Spleen (tissue), 7 donors: Measurements from ENCODE around the gene CDX1.

ENCODE experiments used
- POLR2A ChIP-seq, 3 donors: fragments of 450-650 bp; IDR thresholded peaks; one replicate each; pipeline ENCODE4 v1.5.1; 2017; ENCODE audit warnings: antibody characterized with exemption in 3 of 3, mild to moderate bottlenecking in 1 of 3
- POLR2AphosphoS5 ChIP-seq, 3 donors: sonication (generic); formaldehyde crosslinking; IDR thresholded peaks; one replicate each; pipeline ENCODE4 v1.5.1; 2017; ENCODE audit warnings: antibody characterized with exemption in 3 of 3
- TF ChIP-seq, protein P1 (sequence below), 11 experiments: fragments of 200-600 bp in 7 of 11; fragments of 450-650 bp in 4 of 11; sonication (generic) in 4 of 11; IDR thresholded peaks in 8 of 11; conservative IDR thresholded peaks in 3 of 11; 1 replicate in 7 of 11; 2 replicates in 4 of 11; pipeline versions ENCODE4 v1.4.0 to v1.8.0; 2016 to 2021; ENCODE audit warnings: antibody characterized with exemption in 11 of 11, inconsistent platforms in 4 of 11, mild to moderate bottlenecking in 1 of 11
- donor health status: DM: no; HTN: no; CAD: no; lungs with moderate emphysema.
- donor health status: DM: no; HTN: no; CAD: no.
- donor health status: DM: no; HTN: no; CAD: no.

DNA sequence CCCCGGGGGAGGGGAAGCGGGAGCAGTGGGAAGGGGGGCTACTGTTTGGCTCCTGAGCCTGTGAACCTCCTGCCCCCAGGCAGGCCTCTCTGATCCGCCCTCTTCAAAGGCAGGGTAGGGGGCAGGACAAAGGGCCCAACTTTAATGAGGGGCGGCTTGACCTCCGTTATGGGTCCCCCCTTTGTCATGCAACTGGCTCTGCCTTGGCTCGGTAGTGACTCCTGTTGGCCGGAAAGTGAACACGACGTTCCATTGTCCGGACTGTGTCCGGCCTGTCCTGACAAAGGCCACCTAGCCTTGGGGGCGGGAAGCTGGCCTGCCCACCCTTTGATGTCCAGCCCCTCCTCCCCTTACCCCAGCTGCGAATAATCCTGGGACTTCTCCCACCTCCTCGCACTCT is 1.3 kb downstream of the CDX1 start:
- no peak for TF ChIP-seq POLR2AphosphoS5 (IDR thresholded peaks at IDR 0.05)
- TF ChIP-seq, protein P1, sequence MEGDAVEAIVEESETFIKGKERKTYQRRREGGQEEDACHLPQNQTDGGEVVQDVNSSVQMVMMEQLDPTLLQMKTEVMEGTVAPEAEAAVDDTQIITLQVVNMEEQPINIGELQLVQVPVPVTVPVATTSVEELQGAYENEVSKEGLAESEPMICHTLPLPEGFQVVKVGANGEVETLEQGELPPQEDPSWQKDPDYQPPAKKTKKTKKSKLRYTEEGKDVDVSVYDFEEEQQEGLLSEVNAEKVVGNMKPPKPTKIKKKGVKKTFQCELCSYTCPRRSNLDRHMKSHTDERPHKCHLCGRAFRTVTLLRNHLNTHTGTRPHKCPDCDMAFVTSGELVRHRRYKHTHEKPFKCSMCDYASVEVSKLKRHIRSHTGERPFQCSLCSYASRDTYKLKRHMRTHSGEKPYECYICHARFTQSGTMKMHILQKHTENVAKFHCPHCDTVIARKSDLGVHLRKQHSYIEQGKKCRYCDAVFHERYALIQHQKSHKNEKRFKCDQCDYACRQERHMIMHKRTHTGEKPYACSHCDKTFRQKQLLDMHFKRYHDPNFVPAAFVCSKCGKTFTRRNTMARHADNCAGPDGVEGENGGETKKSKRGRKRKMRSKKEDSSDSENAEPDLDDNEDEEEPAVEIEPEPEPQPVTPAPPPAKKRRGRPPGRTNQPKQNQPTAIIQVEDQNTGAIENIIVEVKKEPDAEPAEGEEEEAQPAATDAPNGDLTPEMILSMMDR (IDR thresholded peaks at IDR 0.05 in 8 of 11, conservative IDR thresholded peaks at IDR 0.05 in 3 of 11) = no peak
- TF ChIP-seq POLR2A (IDR thresholded peaks at IDR 0.05) = no peak
